GM19455 (cell line): ENCODE measurements around the gene CLDN3.
"Not testable (repeated sequence)": the region's sequence is repeated elsewhere in the genome, so short reads cannot be mapped to it uniquely, and the experiment has no call there.

Source experiments
- ATAC-seq: cut with Tn5 transposase; IDR thresholded peaks from one replicate; pipeline ENCODE4 v1.9.1; 2021; ENCODE audit not compliant: unreplicated experiment

Gene CLDN3

GRCh38 chr7:73770002-73770859 lies at the start of gene CLDN3:
CLDN3 (minus strand) TSS chr7:73770270; CDS start chr7:73770049, 221 bp downstream.
- ATAC-seq, result no peak

GRCh38 chr7:73817121-73817520 lies 47.1 kb upstream of the CLDN3 start:
- no peak for ATAC-seq

- no peak for ATAC-seq
Observed at GRCh38 chr7:73815436-73815835, 45.4 kb upstream of the CLDN3 start.

GRCh38 chr7:73812996-73813395 lies 42.9 kb upstream of the CLDN3 start:
- ATAC-seq, result no peak

GRCh38 chr7:73811760-73812168 lies 41.7 kb upstream of the CLDN3 start:
- ATAC-seq, result no peak

GRCh38 chr7:73810998-73811360 lies 40.9 kb upstream of the CLDN3 start:
- no peak for ATAC-seq

GRCh38 chr7:73809467-73809951 lies 39.4 kb upstream of the CLDN3 start:
- ATAC-seq, result no peak

- ATAC-seq, result no peak
Observed at GRCh38 chr7:73802459-73802858, 32.4 kb upstream of the CLDN3 start.

GRCh38 chr7:73801577-73801976 lies 31.5 kb upstream of the CLDN3 start:
- no peak for ATAC-seq

- ATAC-seq, result no peak
Observed at GRCh38 chr7:73799282-73800141, 29.4 kb upstream of the CLDN3 start.

- not testable (repeated sequence) for ATAC-seq
Observed at GRCh38 chr7:73797176-73797575, 27.1 kb upstream of the CLDN3 start.

GRCh38 chr7:73796656-73797055 lies 26.6 kb upstream of the CLDN3 start:
- ATAC-seq, result not testable (repeated sequence)

GRCh38 chr7:73795188-73795587 lies 25.1 kb upstream of the CLDN3 start:
- ATAC-seq, result not testable (repeated sequence)

- ATAC-seq, result not testable (repeated sequence)
Observed at GRCh38 chr7:73791170-73791690, 21.2 kb upstream of the CLDN3 start.

- ATAC-seq, result no peak
Observed at GRCh38 chr7:73789051-73789450, 19.0 kb upstream of the CLDN3 start.

GRCh38 chr7:73787786-73788048 lies 17.6 kb upstream of the CLDN3 start:
- not testable (repeated sequence) for ATAC-seq

- no peak for ATAC-seq
Observed at GRCh38 chr7:73786588-73786987, 16.5 kb upstream of the CLDN3 start.

GRCh38 chr7:73779517-73779916 lies 9.4 kb upstream of the CLDN3 start:
- ATAC-seq, result no peak

- ATAC-seq, result no peak
Observed at GRCh38 chr7:73778801-73779389, 8.8 kb upstream of the CLDN3 start.

GRCh38 chr7:73774923-73775322 lies 4.9 kb upstream of the CLDN3 start:
- no peak for ATAC-seq
